ENCODE data around the gene BRF1.

GRCh38 chr14:105317546-105317945, 16.7 kb upstream of the BRF1 start:
- TF ChIP-seq CTCF (IDR thresholded peaks at IDR 0.05; ENCODE audit: insufficient read depth, low read length, poor library complexity, severe bottlenecking) (no peak), EZH2phosphoT487 (conservative IDR thresholded peaks at IDR 0.05; ENCODE audit: low read length) (no peak)

Data from SU-DHL-6 (cell line).